Transverse colon (tissue), 4 donors: ENCODE results near the gene LCT. TPM values are rescaled to one million over a fixed set of nuclear protein-coding genes. Genes with fewer than 3 reads are reported as not detected.
"Not testable (repeated sequence)": the region's sequence is repeated elsewhere in the genome, so short reads cannot be mapped to it uniquely, and the experiment has no call there.

Experiments used
- DNase-seq: peaks from one replicate; pipeline ENCODE4 v3.0.0-alpha.2; 2019
- H3K27ac ChIP-seq, 4 donors: fragments of 200-600 bp; sonication (generic); 2 replicates each; pipeline ENCODE4 v1.5.1; 2016 to 2018; ENCODE audit warnings: inconsistent platforms in 4 of 4
- H3K27me3 ChIP-seq: fragments of 200-600 bp; sonication (generic); 2 replicates; pipeline ENCODE4 v1.5.1; 2017; ENCODE audit warnings: inconsistent platforms
- H3K36me3 ChIP-seq, 4 donors: fragments of 200-600 bp; sonication (generic); 2 replicates each; pipeline ENCODE4 v1.5.1; 2017 to 2019; ENCODE audit warnings: inconsistent platforms in 4 of 4
- H3K4me1 ChIP-seq, 4 donors: fragments of 200-600 bp; sonication (generic); 2 replicates each; pipeline ENCODE4 v1.5.1; 2017 to 2020; ENCODE audit warnings: inconsistent platforms in 4 of 4
- H3K4me3 ChIP-seq, 4 donors: fragments of 200-600 bp; sonication (generic); 1 replicate in 1 of 4; 2 replicates in 3 of 4; pipeline versions ENCODE4 v1.5.1 to v1.6.1; 2017 to 2019; ENCODE audit warnings: inconsistent platforms in 4 of 4
- H3K9me3 ChIP-seq, 2 donors: fragments of 200-600 bp; sonication (generic); 2 replicates each; pipeline ENCODE4 v1.5.1; 2017 to 2019; ENCODE audit warnings: inconsistent platforms in 2 of 2
- EP300 ChIP-seq: sonication (generic); formaldehyde crosslinking; IDR thresholded peaks from one replicate; pipeline ENCODE4 v1.6.1; 2017; ENCODE audit warnings: antibody characterized with exemption, low read depth
- POLR2A ChIP-seq: fragments of 450-650 bp; IDR thresholded peaks from one replicate; pipeline ENCODE4 v1.6.1; 2016; ENCODE audit warnings: antibody characterized with exemption, mild to moderate bottlenecking, moderate library complexity
- POLR2AphosphoS5 ChIP-seq, 3 donors: sonication (generic); formaldehyde crosslinking; IDR thresholded peaks; one replicate each; pipeline ENCODE4 v1.6.1; 2016; ENCODE audit warnings: antibody characterized with exemption in 3 of 3
- WGBS, 2 donors: methylation state at CpG; one replicate each; pipeline ENCODE4 v1.1.5; 2018; ENCODE audit warnings: low coverage in 1 of 2; 5-methylcytosine and 5-hydroxymethylcytosine counted together
- in situ Hi-C, 4 donors: fragments of 200-750 bp; cut with MboI; loops; one replicate each; pipeline versions ENCODE4 v1.15.0 to v1.15.1; 2017; ENCODE audit warnings: low sequenced_read_pairs in 3 of 4, low pct_ligation_motif_present in 1 of 4, low pct_unique_long_range_greater_than_20kb in 1 of 4
- intact Hi-C: fragments of 100-400 bp; cut with DNase I; formaldehyde crosslinking; loops from one replicate; pipeline ENCODE4 v1.15.1; 2023; ENCODE audit warnings: low total_unique reads
- total RNA-seq, 4 donors: library from RNA; depleted of rRNA; stranded (reverse); fragments of >200 nt; gene quantifications; one replicate each; pipeline ENCODE4 v1.1.0, GENCODE V29; 2016
- TF ChIP-seq, protein P1 (sequence below), 5 experiments: fragments of 200-600 bp in 3 of 5; fragments of 450-650 bp in 2 of 5; sonication (generic) in 3 of 5; IDR thresholded peaks; 1 replicate in 2 of 5; 2 replicates in 3 of 5; pipeline ENCODE4 v1.5.1; 2016 to 2017; ENCODE audit warnings: antibody characterized with exemption in 5 of 5, inconsistent platforms in 3 of 5, mild to moderate bottlenecking in 2 of 5, moderate library complexity in 1 of 5

Gene LCT
- under 1 TPM in 1 of 4 donors, not detected in 3; 0.32 TPM for total RNA-seq

DNA sequence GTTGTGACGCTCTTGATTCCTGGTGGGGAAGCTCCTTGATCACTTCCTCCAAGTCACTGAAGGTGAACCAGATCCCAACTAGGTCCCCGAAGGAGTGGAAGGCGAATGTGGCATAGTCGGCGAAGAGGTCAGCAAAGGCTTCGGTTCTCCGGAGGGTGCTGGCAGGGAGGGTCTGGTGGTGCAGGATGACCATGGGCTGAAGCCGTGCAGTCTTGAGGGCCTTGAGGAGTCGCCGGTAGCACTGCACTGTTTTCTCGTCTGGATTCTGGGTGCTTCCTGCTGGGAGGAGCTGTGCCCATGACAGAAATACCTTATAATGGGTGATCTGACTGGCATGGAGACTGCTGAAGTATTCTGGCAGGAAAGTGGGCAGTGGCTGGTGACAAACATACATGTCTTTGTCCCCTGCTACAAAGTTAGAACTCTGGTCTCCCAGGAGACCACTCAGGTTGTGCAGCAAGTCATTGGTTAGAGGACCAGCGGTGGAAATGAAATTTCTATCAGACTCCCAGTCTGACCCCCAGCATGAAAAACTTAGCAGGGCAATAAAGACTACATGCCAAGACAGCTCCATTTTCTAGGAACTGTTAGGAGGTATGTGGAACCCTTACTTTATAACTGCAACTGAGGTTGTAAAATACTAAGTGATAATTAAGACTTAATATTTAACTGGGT is at the start of gene LCT:
Gene LCT, minus strand, starts transcription at position 589 of the 675 bp plus-strand sequence. Its CDS starts 15 bp downstream, at position 574.
- in situ Hi-C loops, result no loop called here
- Histone ChIP-seq H3K9me3 (no peaks in the 10 kb centered on the region), H3K27ac (no peak within 1 kb of the TSS), H3K4me3 (no peak within 1 kb of the TSS), H3K36me3 (no peaks in the 10 kb centered on the region), H3K4me1 (peaks cover 0 to 24% (median 16%) of the 10 kb centered on the region in 4 donors), H3K27me3 (no peaks in the 10 kb centered on the region)
- TF ChIP-seq POLR2AphosphoS5 (IDR thresholded peaks at IDR 0.05) (no peak), EP300 (no peak), POLR2A (no peak)
- TF ChIP-seq, protein P1, sequence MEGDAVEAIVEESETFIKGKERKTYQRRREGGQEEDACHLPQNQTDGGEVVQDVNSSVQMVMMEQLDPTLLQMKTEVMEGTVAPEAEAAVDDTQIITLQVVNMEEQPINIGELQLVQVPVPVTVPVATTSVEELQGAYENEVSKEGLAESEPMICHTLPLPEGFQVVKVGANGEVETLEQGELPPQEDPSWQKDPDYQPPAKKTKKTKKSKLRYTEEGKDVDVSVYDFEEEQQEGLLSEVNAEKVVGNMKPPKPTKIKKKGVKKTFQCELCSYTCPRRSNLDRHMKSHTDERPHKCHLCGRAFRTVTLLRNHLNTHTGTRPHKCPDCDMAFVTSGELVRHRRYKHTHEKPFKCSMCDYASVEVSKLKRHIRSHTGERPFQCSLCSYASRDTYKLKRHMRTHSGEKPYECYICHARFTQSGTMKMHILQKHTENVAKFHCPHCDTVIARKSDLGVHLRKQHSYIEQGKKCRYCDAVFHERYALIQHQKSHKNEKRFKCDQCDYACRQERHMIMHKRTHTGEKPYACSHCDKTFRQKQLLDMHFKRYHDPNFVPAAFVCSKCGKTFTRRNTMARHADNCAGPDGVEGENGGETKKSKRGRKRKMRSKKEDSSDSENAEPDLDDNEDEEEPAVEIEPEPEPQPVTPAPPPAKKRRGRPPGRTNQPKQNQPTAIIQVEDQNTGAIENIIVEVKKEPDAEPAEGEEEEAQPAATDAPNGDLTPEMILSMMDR (IDR thresholded peaks at IDR 0.05), result no peak
- 97% methylated on average over 12 of the region's 12 CpGs; no CpG with 5 or more reads in 1 of the 2 donors for WGBS, 2 donors
- DNase-seq, result no peak
- intact Hi-C loops, result no loop called here

DNA sequence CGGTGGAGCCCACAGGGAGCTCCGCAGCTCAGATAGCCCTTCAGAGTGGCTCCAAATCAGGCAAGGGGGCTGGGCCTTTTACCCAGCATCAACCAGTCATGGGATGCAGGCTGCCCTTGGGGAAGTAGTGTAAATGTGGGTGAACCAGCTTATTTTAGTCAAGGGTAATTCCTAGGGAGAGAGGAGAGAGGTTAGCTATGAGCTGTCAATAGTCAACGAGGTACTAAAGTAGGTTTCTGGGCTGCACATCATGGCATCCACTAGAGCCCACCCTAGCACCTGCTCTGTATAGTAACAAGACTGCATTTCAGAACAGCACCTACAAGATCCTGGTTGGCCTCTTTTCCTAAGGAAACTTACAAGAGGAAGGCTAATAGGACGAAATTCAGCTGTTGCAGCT is 48.7 kb upstream of the LCT start:
- 87% methylated on average over 4 of the region's 4 CpGs; no CpG with 5 or more reads in 1 of the 2 donors for whole genome bisulfite sequencing, 2 donors
- intact Hi-C loops (no loop called here), in situ Hi-C loops (no loop called here)
- Histone ChIP-seq H3K27me3 (no peaks in the 10 kb centered on the region), H3K27ac (no peak overlapping the region), H3K36me3 (no peaks in the 10 kb centered on the region), H3K4me3 (no peak overlapping the region), H3K9me3 (no peaks in the 10 kb centered on the region), H3K4me1 (no peaks in the 10 kb centered on the region)
- DNase-seq, result no peak
- TF ChIP-seq EP300 (no peak), POLR2A (no peak), POLR2AphosphoS5 (IDR thresholded peaks at IDR 0.05) (no peak)
- TF ChIP-seq, protein P1 (IDR thresholded peaks at IDR 0.05), result no peak

DNA sequence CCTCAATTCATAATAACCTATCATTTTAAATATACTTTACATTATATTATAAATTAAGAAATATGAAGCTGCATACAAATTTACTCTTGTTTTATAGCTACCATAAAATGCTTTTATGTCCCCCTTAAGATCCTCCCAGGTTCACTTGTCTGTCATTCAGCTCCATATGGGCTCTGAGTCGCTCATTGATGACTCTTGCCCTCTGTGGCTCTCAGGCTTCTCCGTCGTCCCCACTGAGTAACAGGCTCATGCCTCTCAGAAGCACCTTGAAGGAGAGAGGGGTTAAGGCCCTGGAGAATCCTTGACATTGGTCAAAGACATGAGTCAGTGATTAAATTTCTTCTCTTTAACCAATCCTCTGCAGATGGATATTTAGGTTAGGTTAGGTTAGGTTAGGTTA is 45.4 kb upstream of the LCT start:
- WGBS, 2 donors, result 11 to 47% methylated on average over 1 to 3 of the region's 3 CpGs
- H3K27me3 ChIP-seq, result no peaks in the 10 kb centered on the region
- H3K27ac ChIP-seq, result no peak overlapping the region
- no peak for DNase-seq
- in situ Hi-C loops (no loop called here), intact Hi-C loops (no loop called here)
- H3K4me1 ChIP-seq, result no peaks in the 10 kb centered on the region
- H3K9me3 ChIP-seq, result no peaks in the 10 kb centered on the region
- TF ChIP-seq POLR2AphosphoS5 (IDR thresholded peaks at IDR 0.05) (no peak), EP300 (no peak), POLR2A (no peak)
- TF ChIP-seq, protein P1 (IDR thresholded peaks at IDR 0.05), result no peak
- H3K36me3 ChIP-seq, result no peaks in the 10 kb centered on the region
- H3K4me3 ChIP-seq, result no peak overlapping the region

DNA sequence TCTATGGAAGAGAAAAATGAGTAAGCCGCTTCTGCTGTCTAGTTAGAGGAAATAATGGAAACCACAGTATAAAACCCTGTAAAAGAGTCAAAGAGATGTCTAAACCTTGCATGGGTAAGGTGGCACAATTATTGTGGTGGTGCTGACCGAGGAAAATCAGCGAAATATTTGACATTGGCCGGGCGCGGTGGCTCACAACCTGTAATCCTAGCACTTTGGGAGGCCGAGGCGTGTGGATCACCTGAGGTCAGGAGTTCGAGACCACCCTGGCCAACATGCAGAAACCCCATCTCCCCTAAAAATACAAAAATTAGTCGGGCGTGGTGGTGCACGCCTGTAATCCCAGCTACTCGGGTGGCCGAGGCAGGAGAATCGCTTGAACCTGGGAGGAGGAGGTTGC is 39.8 kb upstream of the LCT start:
- intact Hi-C loops, H3K36me3 ChIP-seq, H3K9me3 ChIP-seq, H3K27me3 ChIP-seq, in situ Hi-C loops, DNase-seq: not testable (repeated sequence)
- Histone ChIP-seq H3K27ac (peak overlapping the region; percentile 87 to 90 (median 88)), H3K4me3 (peak overlapping the region; percentile 3 to 97 (median 92)), H3K4me1 (peaks cover 0 to 22% (median 9%) of the 10 kb centered on the region in 4 donors)
- WGBS, 2 donors, result 85 to 90% methylated on average over 7 to 15 of the region's 15 CpGs
